Measurements from ENCODE around the gene ELMO1. TPM values are rescaled to one million over a fixed set of nuclear protein-coding genes. Genes with fewer than 3 reads are reported as not detected.

The ELMO1 gene
- total and polyA plus RNA-seq, 2 of the 13 experiments (the other 11 are each of a cell fraction or from before 2014, with no cell fraction given) = 0.11 to 0.17 TPM

DNA sequence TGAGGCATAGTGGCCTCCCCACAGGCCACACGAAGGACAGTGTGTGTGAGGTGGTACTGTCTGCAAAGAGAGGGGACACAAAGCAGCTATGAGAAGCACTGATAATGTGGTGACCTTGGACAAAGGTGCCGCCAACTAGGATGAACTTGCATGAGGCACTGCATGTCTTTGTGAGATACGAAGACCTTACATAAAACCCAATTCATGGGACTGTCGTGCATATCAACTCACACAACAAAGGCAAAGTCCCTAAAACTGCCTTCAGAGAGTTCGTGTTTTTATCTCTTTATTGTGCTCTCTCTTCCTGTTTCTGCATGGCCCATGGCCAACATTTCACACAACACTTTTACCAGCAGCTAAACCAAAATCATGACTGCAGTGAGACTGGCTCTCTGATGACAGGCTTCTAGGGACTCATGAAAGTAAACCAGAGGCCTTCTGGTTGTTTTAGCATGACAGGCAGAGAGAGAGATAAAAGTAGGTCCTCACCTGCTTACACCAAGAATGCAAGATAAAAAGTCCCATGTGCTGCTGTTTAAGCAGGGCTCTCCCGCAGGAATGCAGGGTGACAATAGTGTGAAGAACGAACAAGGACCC, 347.8 kb downstream of the ELMO1 start (continued):
- TF ChIP-seq, protein P1, sequence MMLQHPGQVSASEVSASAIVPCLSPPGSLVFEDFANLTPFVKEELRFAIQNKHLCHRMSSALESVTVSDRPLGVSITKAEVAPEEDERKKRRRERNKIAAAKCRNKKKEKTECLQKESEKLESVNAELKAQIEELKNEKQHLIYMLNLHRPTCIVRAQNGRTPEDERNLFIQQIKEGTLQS (CRISPR knock-in tag; IDR thresholded peaks at IDR 0.05) = no peak
- TF ChIP-seq ZNF383 (CRISPR knock-in tag; IDR thresholded peaks at IDR 0.05; ENCODE audit: borderline replicate concordance) (no peak), FOXA3 (CRISPR knock-in tag; IDR thresholded peaks at IDR 0.05) (no peak), NFE2 (CRISPR knock-in tag; IDR thresholded peaks at IDR 0.05) (no peak), HNRNPL (IDR thresholded peaks at IDR 0.05; ENCODE audit: low read depth, low read length) (no peak), CCAR2 (optimal IDR thresholded peaks at IDR 0.05; ENCODE audit: low read depth, low read length) (no peak), ZFY (CRISPR knock-in tag; IDR thresholded peaks at IDR 0.05) (0 out of 2 replicates have a peak, but pooled peaks have one; percentile 23), NFE2L1 (CRISPR knock-in tag; IDR thresholded peaks at IDR 0.05; ENCODE audit: borderline replicate concordance) (no peak), PAWR (CRISPR knock-in tag; IDR thresholded peaks at IDR 0.05; ENCODE audit: borderline replicate concordance) (no peak), ZNF205 (CRISPR knock-in tag; IDR thresholded peaks at IDR 0.05) (no peak), ZIK1 (CRISPR knock-in tag; IDR thresholded peaks at IDR 0.05; ENCODE audit: borderline replicate concordance, low read depth) (no peak), HNF4A (CRISPR knock-in tag; IDR thresholded peaks at IDR 0.05) (no peak), ZNF672 (CRISPR knock-in tag; IDR thresholded peaks at IDR 0.05) (no peak), ZNF263 (CRISPR knock-in tag; IDR thresholded peaks at IDR 0.05) (no peak), SAFB2 (CRISPR knock-in tag; IDR thresholded peaks at IDR 0.05; ENCODE audit: borderline replicate concordance, low read depth) (no peak), TP53 (CRISPR knock-in tag; conservative IDR thresholded peaks at IDR 0.05) (no peak), ZFP41 (CRISPR knock-in tag; IDR thresholded peaks at IDR 0.05; ENCODE audit: borderline replicate concordance) (no peak), KAT2B (IDR thresholded peaks at IDR 0.05; ENCODE audit: borderline replicate concordance, low read depth, low read length) (no peak)
- TF ChIP-seq, protein P2, sequence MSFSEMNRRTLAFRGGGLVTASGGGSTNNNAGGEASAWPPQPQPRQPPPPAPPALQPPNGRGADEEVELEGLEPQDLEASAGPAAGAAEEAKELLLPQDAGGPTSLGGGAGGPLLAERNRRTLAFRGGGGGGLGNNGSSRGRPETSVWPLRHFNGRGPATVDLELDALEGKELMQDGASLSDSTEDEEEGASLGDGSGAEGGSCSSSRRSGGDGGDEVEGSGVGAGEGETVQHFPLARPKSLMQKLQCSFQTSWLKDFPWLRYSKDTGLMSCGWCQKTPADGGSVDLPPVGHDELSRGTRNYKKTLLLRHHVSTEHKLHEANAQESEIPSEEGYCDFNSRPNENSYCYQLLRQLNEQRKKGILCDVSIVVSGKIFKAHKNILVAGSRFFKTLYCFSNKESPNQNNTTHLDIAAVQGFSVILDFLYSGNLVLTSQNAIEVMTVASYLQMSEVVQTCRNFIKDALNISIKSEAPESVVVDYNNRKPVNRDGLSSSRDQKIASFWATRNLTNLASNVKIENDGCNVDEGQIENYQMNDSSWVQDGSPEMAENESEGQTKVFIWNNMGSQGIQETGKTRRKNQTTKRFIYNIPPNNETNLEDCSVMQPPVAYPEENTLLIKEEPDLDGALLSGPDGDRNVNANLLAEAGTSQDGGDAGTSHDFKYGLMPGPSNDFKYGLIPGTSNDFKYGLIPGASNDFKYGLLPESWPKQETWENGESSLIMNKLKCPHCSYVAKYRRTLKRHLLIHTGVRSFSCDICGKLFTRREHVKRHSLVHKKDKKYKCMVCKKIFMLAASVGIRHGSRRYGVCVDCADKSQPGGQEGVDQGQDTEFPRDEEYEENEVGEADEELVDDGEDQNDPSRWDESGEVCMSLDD (CRISPR knock-in tag; IDR thresholded peaks at IDR 0.05; ENCODE audit: borderline replicate concordance) = 0 out of 2 replicates have a peak, but pooled peaks have one; percentile 32
- TF ChIP-seq, protein P3, sequence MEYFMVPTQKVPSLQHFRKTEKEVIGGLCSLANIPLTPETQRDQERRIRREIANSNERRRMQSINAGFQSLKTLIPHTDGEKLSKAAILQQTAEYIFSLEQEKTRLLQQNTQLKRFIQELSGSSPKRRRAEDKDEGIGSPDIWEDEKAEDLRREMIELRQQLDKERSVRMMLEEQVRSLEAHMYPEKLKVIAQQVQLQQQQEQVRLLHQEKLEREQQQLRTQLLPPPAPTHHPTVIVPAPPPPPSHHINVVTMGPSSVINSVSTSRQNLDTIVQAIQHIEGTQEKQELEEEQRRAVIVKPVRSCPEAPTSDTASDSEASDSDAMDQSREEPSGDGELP (IDR thresholded peaks at IDR 0.05; ENCODE audit: borderline replicate concordance, low read depth) = no peak
- TF ChIP-seq, protein P4, sequence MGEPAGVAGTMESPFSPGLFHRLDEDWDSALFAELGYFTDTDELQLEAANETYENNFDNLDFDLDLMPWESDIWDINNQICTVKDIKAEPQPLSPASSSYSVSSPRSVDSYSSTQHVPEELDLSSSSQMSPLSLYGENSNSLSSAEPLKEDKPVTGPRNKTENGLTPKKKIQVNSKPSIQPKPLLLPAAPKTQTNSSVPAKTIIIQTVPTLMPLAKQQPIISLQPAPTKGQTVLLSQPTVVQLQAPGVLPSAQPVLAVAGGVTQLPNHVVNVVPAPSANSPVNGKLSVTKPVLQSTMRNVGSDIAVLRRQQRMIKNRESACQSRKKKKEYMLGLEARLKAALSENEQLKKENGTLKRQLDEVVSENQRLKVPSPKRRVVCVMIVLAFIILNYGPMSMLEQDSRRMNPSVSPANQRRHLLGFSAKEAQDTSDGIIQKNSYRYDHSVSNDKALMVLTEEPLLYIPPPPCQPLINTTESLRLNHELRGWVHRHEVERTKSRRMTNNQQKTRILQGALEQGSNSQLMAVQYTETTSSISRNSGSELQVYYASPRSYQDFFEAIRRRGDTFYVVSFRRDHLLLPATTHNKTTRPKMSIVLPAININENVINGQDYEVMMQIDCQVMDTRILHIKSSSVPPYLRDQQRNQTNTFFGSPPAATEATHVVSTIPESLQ (CRISPR knock-in tag; conservative IDR thresholded peaks at IDR 0.05) = no peak
- TF ChIP-seq, protein P5, sequence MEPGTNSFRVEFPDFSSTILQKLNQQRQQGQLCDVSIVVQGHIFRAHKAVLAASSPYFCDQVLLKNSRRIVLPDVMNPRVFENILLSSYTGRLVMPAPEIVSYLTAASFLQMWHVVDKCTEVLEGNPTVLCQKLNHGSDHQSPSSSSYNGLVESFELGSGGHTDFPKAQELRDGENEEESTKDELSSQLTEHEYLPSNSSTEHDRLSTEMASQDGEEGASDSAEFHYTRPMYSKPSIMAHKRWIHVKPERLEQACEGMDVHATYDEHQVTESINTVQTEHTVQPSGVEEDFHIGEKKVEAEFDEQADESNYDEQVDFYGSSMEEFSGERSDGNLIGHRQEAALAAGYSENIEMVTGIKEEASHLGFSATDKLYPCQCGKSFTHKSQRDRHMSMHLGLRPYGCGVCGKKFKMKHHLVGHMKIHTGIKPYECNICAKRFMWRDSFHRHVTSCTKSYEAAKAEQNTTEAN (CRISPR knock-in tag; conservative IDR thresholded peaks at IDR 0.05) = no peak
- TF ChIP-seq, protein P6, sequence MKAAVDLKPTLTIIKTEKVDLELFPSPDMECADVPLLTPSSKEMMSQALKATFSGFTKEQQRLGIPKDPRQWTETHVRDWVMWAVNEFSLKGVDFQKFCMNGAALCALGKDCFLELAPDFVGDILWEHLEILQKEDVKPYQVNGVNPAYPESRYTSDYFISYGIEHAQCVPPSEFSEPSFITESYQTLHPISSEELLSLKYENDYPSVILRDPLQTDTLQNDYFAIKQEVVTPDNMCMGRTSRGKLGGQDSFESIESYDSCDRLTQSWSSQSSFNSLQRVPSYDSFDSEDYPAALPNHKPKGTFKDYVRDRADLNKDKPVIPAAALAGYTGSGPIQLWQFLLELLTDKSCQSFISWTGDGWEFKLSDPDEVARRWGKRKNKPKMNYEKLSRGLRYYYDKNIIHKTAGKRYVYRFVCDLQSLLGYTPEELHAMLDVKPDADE (CRISPR knock-in tag; IDR thresholded peaks at IDR 0.05) = no peak

Data from HepG2 (cell line).